NB4 (cell line): ENCODE data around the gene RAB3IL1.
A peak's percentile ranks its signal among the peaks of the same experiment; 100 is the strongest.

Experiments used
- DNase-seq: peaks from one replicate; pipeline ENCODE4 v3.0.0; 2010; ENCODE audit warnings: low read depth
- H3K4me3 ChIP-seq: one replicate; pipeline ENCODE4 v1.5.1; 2011; ENCODE audit warnings: mild to moderate bottlenecking, low read depth, low read length, moderate library complexity
- MYC ChIP-seq: IDR thresholded peaks from 2 replicates; pipeline ENCODE4 v1.6.1; 2011; ENCODE audit warnings: low read depth, low read length
- POLR2A ChIP-seq: IDR thresholded peaks from 2 replicates; pipeline ENCODE4 v1.6.1; 2011; ENCODE audit warnings: mild to moderate bottlenecking; ENCODE audit not compliant: insufficient read length; ENCODE audit errors: extremely low read depth
- TF ChIP-seq, protein P1 (sequence below): IDR thresholded peaks from 2 replicates; pipeline ENCODE4 v1.6.1; 2011; ENCODE audit warnings: low read depth, low read length
- TF ChIP-seq, protein P2 (sequence below): IDR thresholded peaks from one replicate; pipeline ENCODE4 v1.5.1; 2012; ENCODE audit warnings: low read depth, low read length

RAB3IL1 gene

DNA sequence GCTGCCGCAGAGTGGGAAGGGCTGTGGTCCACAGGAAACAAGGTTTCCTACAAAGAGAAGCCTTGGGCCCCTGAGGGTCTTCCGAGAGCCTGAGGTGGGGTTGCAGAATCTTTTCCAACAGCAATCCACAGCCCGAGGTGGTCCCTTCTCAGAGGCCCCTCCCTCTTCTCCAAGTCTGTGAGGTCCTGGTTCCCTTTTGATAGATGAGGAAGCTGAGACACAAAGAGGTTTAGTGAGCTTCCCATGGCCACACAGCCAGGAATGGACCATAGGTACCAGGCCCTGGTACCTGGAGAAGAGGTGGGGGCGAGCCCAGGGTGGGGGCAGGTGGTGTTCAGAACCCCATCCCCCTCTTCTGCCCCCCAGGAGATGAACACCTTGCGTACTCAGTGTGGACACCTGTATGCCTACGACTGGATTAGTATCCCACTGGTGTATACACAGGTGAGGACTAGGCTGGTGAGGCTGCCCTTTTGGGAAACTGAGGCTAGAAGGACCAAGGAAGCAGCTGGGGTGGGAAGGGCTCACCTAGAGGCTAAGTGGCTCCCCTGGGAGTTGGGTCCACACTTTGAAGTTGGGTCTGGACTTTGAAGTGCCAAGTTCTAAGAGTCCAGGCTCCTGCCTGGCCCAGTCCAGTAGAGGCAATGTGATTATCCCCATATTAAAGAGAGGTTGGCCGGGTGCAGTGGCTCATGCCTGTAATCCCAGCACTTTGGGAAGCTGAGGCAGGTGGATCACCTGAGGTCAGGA lies 39.8 kb upstream of the RAB3IL1 start:
- DNase-seq, result no peak
- no peak overlapping the region for H3K4me3 ChIP-seq
- no peak for TF ChIP-seq POLR2A
- TF ChIP-seq, protein P1, sequence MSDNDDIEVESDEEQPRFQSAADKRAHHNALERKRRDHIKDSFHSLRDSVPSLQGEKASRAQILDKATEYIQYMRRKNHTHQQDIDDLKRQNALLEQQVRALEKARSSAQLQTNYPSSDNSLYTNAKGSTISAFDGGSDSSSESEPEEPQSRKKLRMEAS, result no peak
- TF ChIP-seq, protein P2, sequence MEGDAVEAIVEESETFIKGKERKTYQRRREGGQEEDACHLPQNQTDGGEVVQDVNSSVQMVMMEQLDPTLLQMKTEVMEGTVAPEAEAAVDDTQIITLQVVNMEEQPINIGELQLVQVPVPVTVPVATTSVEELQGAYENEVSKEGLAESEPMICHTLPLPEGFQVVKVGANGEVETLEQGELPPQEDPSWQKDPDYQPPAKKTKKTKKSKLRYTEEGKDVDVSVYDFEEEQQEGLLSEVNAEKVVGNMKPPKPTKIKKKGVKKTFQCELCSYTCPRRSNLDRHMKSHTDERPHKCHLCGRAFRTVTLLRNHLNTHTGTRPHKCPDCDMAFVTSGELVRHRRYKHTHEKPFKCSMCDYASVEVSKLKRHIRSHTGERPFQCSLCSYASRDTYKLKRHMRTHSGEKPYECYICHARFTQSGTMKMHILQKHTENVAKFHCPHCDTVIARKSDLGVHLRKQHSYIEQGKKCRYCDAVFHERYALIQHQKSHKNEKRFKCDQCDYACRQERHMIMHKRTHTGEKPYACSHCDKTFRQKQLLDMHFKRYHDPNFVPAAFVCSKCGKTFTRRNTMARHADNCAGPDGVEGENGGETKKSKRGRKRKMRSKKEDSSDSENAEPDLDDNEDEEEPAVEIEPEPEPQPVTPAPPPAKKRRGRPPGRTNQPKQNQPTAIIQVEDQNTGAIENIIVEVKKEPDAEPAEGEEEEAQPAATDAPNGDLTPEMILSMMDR, result no peak
- no peak for TF ChIP-seq MYC

DNA sequence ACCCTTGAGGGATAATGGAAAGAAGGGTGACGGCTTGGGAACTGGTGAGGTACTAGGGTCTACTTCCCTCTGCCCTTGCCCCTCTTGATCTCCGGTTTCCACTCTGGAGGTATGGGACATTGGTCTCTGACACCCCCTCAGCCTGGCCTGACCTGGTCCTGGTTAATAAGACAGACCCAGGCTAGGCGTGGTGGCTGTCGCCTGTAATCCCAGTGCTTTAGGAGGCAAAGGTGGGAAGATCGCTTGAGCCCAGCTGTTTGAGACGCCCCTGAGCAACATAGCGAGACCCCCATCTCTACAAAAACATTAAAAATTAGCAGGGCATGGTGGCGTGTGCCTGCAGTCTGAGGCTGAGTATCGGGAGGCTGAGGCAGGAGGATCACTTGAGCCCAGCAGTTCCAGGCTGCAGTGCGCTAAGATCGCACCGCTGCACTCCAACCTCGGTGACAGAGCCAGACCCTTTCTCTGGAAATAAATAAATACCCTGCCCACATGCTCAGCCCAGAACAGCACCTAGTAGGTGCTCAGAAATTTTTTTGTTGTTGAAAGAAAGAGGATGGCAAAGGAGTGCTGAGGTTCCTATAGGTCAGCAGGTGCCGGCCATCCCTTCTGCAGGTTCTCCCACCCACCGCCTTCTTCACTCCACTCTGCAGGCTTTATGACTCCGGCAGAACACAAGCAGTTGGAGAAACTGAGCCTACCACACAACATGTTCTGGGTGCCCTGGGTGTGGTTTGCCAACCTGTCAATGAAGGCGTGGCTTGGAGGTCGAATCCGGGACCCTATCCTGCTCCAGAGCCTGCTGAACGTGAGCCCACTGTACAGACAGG lies 39.0 kb upstream of the RAB3IL1 start:
- TF ChIP-seq, protein P1, result no peak
- TF ChIP-seq, protein P2, result no peak
- TF ChIP-seq MYC (no peak), POLR2A (no peak)
- DNase-seq, result no peak
- no peak overlapping the region for H3K4me3 ChIP-seq

DNA sequence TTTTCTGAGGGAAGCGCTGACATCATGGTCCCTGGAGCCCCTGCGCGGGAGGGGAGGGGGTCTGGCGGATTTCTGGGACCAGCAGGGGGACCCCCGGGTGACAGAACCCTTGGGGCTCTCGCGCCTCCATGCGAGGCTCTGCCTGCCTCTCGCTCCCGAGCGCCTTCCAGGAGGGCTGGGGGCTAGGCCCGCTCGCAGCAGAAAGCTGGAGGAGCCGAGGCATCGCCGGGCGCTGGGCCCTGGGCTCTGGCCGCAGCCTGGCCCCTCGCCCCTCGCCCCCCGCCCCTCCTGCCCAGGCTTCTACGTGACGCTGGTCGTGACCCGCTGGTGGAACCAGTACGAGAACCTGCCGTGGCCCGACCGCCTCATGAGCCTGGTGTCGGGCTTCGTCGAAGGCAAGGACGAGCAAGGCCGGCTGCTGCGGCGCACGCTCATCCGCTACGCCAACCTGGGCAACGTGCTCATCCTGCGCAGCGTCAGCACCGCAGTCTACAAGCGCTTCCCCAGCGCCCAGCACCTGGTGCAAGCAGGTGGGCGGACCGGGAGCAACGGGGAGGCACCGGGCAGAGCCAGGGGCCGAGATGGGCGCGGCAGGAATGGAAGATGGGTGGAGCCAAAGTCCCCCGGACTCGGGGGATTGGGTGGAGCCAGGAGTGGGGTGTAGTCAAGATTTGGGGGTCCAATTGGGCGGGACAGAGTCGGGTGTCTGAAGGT lies 38.2 kb upstream of the RAB3IL1 start:
- no peak for DNase-seq
- TF ChIP-seq, protein P2, result no peak
- TF ChIP-seq, protein P1, result no peak
- TF ChIP-seq MYC (no peak), POLR2A (no peak)
- H3K4me3 ChIP-seq, result no peak overlapping the region

DNA sequence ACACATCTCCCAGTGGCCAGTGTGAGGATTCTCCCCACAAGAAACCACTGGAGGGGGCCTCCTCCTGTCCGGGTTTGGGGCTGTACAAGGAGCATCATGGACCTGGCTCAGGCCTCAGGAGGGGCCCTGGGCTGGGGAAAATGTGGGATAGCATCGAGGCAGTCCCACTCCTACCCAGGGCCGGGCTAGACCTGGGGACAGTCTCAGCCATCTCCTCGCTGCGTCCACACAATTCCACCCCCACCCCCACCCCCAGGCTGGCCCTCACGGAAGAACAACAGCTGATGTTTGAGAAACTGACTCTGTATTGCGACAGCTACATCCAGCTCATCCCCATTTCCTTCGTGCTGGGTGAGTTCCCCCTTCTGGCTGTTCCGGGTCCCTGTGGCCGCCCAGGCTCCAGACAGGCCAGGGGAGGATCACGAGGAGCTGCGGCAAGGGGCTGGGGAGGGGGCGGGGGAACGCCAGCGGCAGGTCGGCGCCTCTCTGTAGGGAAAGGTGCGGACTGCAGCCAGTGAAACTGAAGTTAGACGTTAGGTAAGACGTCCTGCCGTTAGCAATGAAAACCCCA lies 37.6 kb upstream of the RAB3IL1 start:
- no peak overlapping the region for H3K4me3 ChIP-seq
- peak; percentile 93 for DNase-seq
- TF ChIP-seq, protein P1, result no peak; the same call in 1 of the 2 replicates
- TF ChIP-seq, protein P2, result no peak
- TF ChIP-seq POLR2A (no peak), MYC (0 out of 2 replicates have a peak, but pooled peaks have one; percentile 23)
